DMS79 treated with DMSO at 0.1 percent for 48 hours (cell line): ENCODE results near the gene KIAA1755.

Source experiments
- DNase-seq: peaks from one replicate; lab custom pipeline; 2025; lab: John Stamatoyannopoulos, UW

The KIAA1755 gene

DNA sequence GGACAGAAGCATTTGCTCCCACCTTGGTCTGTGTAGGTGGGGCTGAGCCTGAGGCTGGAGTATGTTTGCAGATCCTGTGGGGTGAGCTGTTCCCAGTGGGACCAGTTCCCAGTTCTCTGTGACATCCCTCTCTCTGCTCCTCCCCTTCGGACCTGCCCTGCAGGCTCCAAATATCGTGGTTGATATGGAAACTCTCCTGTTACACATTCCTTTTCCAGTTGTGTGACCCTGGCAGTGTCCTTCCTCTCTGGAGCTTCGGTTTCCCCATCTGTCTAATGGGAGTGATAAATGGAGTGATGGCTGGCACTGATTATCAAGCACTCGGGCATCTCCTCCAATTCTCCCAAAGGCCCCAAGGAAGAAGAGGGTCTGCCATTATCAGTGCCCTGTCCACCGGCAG, 79.8 kb downstream of the KIAA1755 start:
- no peak for DNase-seq

DNA sequence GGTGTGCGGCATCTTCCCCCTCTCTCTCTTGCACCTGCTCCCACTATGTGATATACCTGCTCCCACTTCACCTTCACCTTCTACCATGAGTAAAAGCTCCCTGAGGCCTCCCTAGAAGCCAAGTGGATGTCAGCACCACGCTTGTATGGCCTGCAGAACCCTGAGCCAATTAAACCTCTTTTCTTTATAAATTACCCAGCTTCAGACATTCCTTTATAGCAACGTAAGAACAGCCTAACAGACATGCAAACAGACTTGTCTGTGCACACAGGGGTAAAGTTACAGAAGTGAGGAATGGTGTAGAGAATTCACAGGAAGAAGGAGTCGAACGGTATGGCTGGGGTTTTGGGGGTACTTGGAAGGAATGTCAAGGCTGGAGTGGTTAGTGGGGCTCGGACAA, 80.7 kb downstream of the KIAA1755 start:
- no peak for DNase-seq

DNA sequence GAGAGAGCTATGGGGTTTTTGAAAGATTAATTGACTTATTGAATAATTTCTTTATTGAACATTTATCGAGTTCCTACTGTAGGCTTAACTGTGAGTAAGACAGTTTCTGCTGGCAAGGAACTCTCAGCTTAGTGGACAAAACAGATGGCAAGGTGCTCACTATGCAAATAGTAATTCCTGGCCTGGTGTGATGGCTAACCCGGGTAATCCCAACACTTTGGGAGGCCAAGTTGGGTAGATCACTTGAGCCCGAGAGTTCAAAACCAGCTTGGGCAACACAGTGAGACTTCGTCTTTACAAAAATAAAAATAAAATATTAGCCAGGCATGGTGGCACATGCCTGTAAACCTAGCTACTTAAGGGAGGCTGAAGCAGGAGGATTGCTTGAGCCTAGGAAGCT, 82.0 kb downstream of the KIAA1755 start:
- no peak for DNase-seq

DNA sequence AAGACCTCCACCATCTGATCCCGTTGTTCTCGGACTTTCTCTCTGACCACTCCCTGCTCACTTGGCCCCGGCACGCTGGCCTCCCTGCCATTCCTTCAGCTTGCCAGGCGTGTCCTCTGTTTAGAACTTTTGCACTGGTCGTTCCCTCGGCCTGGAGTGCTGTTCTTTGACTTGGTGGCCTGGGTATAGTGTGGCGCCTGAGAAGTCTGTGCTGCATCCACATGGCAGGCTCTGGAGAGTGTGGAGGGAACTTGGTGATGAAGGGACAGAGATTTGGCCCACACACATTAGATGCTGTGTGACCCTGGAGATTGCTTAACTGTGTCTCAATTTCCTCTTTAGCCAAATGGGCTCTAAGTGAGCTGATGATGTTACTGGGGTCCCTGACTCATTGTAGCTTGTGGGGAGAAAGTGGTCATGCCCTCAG, 82.5 kb downstream of the KIAA1755 start:
- no peak for DNase-seq

DNA sequence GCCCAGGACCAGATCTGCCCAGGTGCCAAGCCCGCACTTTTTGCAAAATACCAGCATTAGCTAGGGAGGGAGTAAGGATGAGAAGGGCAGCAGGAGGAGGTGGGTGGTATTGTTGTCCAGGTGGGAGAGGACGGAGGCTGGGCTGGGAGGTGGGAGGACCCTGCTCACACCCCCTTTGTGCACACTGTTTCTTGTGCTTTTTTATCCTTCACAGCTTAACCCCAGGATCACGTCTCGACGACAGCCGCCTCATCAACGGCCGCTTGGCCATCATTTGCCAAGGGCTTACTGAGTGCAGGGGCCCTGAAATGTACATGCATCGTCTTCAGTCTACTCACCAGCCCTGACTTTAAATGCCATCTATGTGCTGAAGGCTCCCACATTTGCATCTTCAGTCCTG, 83.3 kb downstream of the KIAA1755 start:
- DNase-seq, result no peak

DNA sequence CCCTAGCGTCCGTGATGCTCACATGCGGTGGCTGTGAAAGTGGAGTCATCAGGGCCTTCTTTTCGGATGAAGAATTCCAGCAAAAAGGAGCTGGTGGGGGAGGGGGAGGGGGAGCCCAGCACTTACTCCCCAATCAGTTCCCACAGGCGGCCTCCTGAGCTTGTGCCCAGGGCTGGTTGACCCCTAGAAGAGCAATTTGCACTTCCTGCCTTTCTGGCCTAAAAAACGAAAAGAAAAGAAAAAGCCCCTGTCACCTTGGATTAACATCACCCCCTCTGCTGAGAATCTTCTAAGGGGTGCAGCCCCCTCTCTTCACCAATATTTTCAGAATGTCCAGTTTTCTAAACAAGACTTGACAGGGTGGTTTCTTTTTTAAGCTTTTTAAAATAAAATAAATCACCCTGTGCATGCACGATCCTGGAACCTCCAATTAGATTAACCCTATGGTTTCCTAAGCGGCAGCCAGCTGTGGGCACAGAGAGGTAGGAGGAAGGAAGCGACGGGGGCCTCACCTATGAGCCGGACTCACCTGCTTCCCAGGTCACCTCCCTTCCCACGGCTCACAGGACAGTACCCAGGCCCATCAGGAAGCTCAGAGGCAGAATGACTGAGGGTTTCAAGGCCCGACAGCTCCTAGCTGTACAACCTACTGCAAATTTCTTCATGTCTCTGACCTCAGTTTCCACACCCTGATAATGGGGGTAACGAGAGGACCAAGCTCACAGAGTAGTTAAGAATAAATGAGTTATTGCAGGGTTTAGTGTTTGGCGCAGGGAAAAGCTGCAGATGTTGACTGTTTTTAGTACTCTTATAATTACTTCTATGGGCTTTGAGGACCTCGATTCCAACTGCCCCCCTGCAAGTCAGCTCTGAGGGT, 85.0 kb downstream of the KIAA1755 start:
- DNase-seq, result no peak

DNA sequence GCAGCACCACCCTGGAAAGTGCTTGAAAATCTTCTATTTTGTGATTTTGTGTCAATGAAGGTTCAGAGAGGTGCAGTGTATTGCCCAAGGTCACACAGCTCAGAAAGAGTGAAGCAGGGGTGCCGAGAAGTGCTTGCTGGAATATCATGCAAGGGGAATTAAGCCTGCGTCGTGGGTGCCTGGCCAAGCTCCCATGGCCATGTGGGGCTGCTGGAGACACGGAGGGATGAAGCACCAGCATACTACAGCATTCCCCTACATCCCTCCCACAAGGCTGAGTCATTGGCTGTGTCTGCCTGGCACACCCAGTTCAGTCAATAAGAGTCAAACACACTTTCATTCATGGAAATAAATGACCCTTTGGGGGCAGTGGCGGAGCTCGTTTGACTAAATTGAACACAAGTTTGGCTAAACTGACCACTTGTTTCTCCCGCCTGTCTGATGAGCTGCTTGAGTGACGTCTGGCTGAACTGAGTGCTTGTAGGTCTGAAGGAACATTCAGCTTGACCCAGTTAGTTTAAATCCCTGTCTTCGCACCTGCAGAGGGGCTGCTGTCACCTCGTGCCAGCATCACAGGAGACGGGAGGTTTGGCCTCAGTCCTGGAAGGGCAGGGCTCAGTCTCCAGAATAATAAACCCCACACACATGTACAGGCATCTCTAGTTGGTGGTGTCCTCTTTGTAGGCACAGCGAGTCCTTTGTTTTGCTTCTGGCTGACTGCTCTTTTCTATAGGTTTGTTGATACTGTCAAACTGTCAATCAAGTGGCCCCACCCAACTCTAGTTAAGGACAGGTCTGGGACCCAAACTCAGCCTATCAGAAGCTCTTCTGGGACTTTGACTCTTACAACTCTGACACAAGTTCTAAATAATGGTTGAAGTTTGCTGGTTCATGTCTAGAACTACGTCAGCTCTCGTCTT, 87.0 kb downstream of the KIAA1755 start:
- DNase-seq, result no peak

DNA sequence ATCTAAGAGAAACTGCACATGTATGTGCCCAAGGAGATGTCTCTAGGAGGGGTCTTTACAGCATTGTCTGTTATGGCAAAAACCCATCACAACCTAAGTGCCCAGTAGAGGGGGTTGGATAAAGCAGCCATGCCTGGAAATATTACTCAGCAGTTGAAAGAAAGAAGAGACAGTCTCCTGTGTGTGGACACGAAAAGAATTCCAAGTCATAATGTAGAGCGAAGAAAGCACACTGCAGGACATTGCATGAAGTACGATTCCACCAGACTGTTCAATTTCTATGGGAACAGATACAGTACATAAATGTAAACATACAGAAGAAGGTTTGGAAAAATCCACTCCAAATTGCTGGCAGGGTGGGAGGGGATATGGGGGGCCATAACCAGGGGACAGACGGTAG, 88.1 kb downstream of the KIAA1755 start:
- DNase-seq, result no peak

DNA sequence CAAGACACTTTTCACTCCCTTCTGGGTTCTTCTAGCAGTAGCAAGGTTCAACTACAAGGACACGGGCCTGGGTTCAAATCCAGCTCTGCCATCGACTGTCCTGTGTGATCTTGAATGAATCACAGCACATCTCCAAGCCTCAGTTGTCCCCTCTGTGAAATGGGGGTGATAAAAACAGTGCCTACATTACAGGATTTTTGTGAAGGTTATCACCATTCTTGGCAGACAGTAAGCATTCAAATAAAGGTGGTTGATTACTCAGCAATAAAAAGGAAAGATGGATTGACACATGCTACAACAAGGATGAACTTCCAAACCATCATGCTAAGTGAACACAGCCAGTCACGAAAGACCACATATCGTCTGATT, 88.9 kb downstream of the KIAA1755 start:
- DNase-seq, result no peak

DNA sequence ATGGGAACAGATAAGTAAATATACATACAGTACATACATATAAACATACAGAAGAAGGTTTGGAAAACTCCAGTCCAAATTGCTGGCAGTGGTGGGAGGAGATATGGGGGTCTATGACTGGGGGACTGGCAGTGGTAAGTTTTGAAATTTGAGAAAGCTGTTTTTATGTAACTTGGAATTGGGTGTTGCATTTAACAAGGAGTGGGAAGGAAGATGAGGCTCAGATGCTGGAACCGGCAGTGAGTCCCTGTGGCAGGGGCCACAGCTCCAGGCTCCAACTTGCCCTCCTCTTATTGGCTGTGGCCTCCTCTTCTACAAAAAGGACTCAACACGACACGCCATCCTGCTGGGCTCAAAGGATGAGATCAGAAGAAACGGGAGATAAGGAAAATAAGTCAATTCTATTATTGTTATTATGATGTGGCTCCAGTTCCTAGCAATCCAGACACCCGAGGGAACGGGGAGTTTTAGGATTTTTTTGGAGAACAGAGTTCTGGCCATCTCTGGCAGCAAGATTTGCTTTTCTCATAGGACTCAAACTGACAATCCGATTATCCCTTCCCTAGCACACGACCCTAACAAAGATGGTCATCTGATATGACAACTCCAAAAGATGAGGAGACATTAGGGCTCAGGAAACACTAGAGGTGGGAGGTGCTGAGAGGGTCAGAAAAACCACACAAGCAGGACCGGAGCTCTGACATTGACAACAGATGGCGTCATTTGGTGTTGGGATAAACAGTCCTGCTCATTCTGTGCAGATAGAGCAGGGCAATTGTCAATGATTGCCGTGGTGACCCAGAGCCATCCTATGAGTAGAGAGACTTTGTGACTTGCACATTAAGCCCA, 89.5 kb downstream of the KIAA1755 start:
- no peak for DNase-seq

DNA sequence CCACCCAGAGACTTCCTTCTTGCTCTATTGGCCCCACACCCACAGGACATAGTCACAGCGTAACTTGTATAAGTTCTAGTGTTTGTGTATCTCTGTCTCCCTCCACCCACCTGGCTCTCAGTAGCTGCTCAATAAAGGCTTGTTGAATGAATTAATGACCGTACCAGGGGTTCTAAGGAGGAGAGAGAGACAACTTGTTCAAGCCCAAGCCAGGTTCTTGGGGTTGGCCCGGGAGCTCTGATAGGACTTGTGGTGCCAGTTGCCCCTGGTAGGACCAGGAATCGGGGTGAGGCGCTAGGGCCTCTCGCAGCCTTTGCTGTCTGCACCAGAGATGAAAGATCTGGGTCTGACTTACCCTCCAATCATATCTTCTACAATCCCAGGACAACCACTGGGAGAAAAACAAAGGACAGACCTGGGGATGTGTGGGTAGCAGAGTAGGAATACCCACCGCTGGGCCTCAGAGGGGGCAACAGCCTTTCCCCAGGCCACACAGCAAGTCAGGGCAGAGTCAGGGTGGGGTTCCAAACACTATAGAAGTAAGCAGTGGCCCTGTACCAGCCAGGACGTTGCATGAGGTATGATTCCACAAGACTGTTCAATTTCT, 90.2 kb downstream of the KIAA1755 start:
- DNase-seq, result no peak

DNA sequence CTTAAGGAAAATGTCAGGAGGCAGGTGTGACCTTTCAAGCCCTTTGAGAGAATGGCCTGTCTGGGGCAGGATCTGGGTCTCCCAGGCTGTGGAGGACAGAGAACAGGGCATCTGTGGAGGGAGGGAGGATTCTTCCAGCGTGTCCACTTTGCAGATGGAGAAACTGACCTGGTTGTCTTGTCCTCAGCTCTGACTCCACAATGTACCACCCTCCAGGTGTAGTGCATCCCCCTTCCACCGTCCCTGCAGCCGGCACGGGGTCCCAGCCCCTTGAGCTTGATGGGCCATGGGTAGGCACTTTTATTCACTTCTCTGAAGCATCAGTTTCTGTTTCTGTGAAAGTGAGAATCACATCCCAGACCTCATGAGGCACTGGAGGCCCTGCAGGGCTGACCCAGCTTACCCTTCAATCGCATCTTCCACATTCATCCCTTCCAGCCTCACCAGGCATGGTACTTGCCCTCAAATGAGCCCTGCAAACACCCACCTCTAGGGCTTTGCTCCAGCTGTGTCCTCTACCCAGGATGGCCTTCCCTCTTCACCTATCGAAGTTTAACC, 90.8 kb downstream of the KIAA1755 start:
- DNase-seq, result no peak

DNA sequence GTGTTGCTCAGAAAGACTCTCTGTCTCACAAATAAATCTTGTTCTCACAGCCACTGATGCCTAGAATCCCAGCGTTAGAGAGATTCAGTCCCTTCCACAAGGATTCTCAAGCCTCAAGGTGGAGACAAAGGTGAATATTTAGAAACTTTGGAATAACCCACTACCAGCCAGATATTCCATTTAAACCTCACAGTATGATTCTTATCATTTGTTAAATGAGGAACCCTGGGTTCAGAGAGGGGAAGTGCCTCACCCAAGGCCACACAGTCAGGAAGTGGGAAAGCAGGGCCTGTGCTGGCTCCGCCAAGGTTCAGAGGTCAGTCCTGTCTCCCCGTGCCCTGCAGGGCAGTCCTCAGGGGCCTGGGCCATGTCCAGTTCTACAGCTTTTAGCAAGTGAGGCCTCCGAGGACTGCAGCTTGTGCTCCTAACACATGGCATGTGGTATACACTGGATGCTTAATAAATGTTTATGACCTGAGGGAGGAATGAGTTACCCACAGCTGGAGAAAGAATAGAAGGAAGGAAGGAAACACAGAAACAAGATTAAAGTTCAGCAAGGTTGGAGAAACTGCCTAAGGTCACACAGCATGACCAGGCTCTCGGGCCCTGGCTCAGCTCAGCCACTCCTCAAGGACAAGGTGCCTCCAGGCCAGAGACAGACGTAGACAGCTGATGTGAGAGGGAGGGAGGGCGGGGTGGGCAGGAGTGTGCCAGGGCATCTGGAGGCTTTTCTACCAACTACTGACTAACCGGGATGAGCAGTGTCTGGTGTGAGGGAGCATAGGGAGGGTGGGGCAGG, 91.5 kb downstream of the KIAA1755 start:
- no peak for DNase-seq

DNA sequence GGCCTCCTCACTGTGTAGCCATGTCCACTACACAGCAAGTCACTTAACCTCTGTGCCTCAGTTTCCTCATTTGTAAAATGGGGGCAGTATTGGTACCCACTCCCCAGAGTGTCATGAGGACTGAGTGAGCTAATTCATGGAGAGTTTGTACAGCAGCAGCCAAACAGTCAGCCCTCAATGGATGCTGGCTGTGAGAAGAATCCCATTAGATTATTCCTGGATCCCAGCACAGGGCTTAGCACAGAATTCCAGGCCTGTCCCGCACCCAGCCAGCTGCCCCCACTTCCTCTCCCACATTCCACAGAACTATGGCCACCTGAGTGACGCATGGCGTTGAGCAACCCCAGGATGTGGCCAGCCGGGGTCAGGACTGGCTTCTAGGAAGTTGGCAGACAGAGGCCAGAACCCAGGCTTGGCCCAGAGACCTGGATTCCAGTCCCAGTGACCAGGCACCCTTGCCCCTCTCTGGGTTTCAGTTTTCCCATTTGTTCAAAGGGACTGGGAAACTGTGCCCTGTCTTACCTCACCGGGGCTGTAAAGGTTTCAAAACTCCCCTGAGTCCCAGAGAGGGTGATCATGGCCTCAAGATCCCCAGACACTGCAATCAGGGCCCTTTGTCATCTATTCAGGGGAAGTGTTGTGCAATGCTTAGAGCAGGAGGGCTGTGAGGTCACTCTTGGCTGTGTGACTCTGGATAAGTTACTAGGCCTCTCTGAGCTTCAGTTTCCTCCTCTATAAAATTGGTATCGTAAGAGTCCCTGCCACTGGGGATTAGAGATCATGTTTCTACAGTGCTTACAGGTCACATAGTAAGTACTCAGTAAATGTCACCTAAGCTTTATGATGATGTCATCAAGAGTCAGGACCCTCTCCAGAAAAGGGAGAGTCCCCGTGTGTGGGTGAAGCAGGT, 92.4 kb downstream of the KIAA1755 start:
- no peak for DNase-seq

DNA sequence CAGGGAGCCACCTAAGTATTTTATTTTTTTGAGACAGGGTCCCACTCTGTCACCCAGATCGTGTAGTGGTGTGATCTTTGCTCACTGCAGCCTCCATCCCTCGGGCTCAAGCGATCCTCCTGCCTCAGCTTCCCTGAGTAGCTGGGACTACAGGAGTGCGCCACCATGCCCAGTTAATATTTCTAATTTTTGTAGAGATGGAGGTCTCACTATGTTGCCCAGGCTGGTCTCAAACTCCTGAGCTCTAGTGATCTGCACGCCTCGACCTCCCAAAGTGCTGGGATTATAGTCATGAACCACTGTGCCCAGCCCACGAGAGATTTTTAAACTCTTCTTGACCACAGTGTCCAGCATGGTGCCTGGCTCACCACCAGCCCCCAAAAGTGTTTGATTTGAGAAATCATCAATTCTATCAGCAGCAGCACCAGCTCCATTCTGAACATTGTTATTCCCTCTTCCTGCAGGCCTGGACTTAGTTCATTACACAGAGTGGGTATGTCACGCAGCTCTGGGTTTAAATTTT, 93.1 kb downstream of the KIAA1755 start:
- no peak for DNase-seq

DNA sequence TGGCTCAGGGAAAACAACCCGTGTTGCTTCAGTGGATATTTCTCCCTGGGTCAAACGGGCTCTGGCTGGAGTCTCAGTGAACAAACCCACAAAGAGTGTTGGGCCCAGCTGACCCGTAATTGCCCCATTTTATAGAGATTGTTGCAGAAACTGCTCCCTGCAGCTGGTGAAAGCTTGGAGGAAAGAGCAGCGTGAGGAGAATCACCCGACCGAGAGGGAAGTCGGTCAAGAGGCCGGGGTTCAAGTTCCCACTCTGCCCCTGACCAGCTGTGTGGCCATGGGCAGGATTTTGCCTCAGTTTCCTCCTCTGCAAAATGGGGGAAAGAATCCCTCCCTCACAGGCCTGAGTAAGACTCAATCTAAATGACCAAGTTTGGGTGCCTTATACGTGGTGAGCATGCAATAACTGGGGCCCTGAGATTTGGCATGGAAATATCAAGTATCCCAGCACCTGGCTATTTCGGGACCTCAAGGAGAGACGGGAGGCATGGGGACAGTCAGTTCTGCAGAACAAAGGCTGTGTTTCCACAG, 93.8 kb downstream of the KIAA1755 start:
- no peak for DNase-seq

DNA sequence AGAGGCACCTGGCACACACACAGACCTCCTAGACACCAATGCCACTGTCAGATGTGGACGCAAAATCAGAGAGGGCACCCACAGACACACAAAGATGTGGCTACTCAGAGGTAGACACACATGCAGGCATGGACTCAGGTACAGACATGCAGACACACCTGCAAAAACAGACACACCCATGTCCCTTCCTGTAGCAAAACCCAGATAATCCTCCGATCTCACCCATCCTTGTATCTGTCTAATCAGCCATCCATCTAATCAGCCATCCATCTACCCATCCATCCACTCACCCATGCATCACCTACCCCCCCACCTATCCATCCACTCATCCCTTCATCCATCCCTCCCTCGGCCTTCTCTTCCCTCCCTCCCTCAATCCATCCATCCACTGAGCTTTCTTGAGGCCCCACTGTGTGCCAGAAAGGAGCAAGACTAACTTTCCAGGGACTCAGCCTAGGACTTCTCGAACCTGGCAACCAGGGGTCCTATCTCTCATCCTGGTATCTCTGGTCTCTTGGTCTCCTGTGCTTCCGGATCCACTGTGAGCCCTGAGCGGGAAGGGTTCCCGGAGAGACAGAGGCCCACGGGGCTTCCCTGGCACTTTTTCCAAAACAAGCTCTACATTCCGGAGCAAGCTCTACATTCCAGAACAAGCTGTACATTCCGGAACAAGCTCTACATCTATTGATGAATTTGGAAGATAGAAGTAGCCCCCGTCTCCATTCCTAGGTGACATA, 94.4 kb downstream of the KIAA1755 start:
- DNase-seq, result no peak
